Upper lobe of left lung (tissue), 4 donors: ENCODE data around the gene KIF23.
"Not testable (repeated sequence)": the region's sequence is repeated elsewhere in the genome, so short reads cannot be mapped to it uniquely, and the experiment has no call there.

ENCODE experiments used
- CTCF ChIP-seq, 6 experiments: fragments of 450-650 bp in 4 of 6; fragments of 200-600 bp in 2 of 6; sonication (generic) in 2 of 6; IDR thresholded peaks; one replicate each; pipeline ENCODE4 v1.5.1; 2016 to 2019; ENCODE audit warnings: antibody characterized with exemption in 6 of 6
- POLR2A ChIP-seq, 4 donors: fragments of 450-650 bp; IDR thresholded peaks; one replicate each; pipeline ENCODE4 v1.5.1; 2016 to 2017; ENCODE audit warnings: antibody characterized with exemption in 4 of 4, mild to moderate bottlenecking in 2 of 4
- POLR2AphosphoS5 ChIP-seq, 2 donors: sonication (generic); formaldehyde crosslinking; IDR thresholded peaks; one replicate each; pipeline ENCODE4 v1.5.1; 2017; ENCODE audit warnings: antibody characterized with exemption in 2 of 2

GRCh38 chr15:69450221-69450620 lies 36.1 kb downstream of the KIF23 start:
- TF ChIP-seq CTCF, POLR2A, POLR2AphosphoS5 (IDR thresholded peaks at IDR 0.05): not testable (repeated sequence)
